Activated T-cell treated with anti-CD3 and anti-CD28 coated beads, Interleukin-2, amount 50 U/mL, for 48 hours (primary cell): ENCODE results near the gene STPG4.
"Not testable (repeated sequence)": the region's sequence is repeated elsewhere in the genome, so short reads cannot be mapped to it uniquely, and the experiment has no call there.

Experiments used
- DNase-seq, 2 experiments: peaks; one replicate each; pipeline ENCODE4 v3.0.0-alpha.2; 2020

Gene STPG4

DNA sequence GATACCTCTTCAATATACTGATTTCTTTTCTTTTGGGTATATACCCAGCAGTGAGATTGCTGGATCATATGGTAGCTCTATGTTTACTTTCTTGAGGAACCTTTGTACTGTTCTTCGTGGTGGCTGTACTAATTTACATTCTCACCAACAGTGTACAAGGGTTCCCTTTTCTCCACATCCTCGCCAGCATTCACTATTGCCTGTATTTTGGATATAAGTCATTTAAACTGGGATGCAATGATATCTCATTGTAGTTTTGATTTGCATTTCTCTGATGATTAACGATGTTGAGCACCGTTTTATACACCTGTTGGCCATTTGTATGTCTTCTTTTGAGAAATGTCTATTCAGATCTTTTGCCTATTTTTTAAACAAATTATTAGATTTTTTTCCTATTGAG lies 30.4 kb downstream of the STPG4 start:
- not testable (repeated sequence) for DNase-seq

DNA sequence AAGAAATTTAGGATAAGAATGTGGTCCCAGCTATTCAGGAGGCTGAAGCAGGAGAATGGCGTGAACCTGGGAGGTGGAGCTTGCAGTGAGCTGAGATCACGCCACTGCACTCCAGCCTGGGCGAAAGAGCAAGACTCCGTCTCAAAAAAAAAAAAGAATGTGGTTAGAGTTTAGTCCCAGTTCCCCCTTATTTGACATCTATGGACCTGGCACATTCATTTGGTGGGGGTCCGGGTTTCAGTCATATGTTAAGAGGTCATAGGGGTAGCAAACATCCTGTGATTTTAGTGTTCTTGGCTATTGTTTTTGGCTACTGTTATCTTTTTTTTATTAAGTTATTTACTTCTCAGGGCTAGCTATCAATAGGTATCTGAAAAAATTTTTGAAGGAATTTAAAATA lies 34.7 kb downstream of the STPG4 start:
- DNase-seq: not testable (repeated sequence)

DNA sequence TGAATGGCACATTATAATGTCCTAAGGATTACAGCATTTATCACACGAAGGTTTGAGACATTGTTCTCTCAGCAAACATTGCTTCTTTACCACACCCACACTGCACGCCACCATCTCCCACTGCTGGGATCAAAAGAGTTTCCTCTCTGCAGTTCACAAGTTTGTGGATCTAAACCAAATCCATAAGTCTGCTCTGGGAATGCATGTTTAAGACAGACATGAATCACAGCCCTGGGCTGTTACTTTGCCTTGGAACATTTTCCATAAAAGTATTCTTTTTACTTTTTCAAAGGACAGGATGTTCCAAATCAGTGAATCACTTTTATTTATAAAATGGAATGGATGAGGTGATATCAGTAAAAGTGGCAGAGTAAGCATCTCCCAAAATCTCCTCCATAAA lies 36.1 kb downstream of the STPG4 start:
- DNase-seq: no peak

DNA sequence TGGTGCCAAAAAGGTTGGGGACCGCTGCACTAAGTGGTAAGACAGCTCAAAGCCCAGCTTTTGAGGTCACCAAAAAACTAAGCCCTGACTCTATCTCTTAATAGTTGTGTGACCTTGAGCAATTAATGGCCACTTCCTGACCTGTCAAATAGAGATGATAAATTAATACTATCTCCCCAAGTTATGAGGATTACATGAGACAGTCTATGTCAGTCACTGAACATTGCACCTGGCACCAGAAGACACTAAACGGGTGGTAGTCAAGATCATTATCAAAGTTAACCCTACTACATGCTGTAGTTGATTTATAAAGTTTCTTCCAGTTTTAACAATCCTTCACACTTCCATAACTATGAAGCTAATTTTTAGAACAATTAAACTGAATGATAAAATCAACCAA lies 36.5 kb downstream of the STPG4 start:
- DNase-seq: no peak

DNA sequence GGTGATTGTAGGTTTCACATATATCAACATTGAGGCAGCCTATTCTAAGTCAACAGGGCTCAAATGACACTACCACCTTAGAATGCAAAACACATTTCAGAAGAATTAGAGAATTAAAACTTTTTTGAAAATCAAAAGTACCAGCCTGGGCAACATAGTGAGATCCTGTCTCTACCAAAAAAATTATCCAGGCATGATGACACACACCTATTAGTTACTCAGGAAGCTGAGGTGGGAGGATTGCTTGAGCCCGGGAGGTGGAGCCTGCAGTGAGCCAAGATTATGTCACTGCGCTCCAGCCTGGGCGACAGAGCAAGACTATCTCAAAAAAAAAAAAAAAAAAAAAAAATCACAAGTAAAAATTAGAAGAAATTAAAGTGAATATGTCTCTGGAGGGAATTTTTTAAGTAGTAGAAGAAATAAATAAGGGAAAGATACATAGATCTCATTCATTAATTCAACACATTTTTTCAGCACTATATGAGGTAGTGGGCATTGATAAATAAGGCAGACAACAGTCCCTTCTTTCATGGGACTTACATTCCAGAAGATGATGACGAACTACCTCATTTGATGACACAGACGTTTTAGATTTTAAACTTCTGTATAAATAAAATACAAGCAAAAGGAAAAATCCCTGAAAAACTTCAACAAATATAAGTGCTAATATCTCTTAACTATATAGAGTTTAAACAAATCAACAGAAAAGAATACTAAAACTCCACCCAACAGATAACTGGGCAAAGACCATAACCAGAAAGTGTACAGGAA lies 42.3 kb downstream of the STPG4 start:
- no peak for DNase-seq

DNA sequence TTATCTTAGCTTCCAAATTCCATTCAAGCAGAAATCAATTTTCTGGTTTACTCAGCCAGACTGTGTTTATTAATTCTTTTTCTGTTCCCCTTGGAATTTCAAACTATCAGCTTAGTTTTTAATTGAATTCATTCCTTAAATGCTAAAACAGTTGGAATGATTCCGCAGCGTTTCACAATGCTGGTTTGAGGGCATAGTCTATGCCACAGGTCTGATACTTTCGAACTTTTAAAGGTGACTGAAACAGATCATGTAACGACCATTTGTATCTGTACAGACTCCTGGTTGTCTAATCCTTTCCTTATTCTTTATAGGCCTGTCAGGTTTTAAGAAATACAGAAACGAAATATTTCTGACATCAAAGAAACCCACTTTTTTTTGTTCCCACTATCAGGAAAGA lies 45.4 kb downstream of the STPG4 start:
- no peak for DNase-seq

DNA sequence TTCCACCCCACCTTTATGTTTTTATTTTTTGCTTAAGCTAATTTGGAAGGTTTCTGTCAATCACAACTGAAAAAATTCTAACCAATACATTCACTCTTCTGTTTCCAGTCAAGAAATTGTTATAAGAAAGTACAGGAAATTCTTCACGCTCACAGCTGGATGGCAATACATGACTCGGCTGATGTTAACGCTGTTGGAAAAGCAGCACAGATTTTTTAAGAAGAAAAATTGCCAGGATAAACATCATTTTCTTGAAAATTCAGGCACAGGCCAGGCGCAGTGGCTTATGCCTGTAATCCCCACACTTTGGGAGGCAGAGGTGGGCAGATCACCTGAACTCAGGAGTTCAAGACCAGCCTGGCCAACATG lies 46.1 kb downstream of the STPG4 start:
- DNase-seq: no peak

DNA sequence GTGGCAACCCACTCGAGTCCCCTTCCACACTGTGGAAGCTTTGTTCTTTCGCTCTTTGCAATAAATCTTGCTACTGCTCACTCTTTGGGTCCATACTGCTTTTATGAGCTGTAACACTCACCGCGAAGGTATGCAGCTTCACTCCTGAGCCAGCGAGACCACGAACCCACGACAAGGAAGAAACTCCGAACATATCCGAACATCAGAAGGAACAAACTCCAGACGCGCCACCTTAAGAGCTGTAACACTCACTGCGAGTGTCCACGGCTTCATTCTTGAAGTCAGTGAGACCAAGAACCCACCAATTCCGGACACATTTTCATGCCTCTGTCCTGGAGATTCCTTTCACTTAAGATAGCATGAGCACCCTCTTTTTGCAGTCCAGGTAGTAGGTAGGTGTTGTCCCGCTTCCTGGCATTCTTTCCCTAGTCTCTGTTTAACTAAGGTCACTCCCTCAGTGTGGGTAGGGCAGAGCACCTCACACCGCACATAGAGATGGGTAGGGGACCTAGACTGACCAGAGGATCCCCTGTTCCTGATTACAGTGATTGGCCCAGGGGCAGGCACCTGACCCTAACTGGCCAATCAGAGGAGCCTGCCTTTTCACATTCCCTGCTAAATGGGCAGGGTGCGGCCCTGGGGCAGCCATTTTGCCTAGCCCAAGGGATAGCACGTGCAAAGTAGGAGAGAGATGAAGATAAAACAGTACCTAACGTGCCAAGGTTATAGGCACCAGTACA lies 46.7 kb downstream of the STPG4 start:
- not testable (repeated sequence) for DNase-seq

DNA sequence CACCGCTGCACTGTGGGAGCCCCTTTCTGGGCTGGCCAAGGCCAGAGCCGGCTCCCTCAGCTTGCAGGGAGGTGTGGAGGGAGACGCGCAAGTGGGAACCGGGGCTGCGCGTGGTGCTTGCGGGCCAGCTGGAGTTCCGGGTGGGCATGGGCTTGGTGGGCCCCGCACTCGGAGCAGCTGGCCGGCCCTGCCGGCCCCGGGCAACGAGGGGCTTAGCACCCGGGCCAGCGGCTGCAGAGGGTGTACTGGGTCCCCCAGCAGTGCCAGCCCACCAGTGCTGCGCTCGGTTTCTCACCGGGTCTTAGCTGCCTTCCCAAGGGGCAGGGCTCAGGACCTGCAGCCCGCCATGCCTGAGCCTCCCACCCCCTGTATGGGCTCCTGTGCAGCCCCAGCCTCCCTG lies 47.9 kb downstream of the STPG4 start:
- not testable (repeated sequence) for DNase-seq

DNA sequence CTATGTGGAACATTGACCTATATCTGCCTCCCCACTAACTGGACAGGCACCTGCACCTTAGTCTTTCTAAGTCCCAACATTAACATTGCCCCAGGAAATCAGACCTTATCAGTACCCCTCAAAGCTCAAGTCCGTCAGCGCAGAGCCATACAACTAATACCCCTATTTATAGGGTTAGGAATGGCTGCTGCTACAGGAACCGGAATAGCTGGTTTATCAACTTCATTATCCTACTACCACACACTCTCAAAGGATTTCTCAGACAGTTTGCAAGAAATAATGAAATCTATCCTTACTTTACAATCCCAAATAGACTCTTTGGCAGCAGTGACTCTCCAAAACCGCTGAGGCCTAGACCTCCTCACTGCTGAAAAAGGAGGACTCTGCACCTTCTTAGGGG lies 48.9 kb downstream of the STPG4 start:
- DNase-seq: not testable (repeated sequence)

DNA sequence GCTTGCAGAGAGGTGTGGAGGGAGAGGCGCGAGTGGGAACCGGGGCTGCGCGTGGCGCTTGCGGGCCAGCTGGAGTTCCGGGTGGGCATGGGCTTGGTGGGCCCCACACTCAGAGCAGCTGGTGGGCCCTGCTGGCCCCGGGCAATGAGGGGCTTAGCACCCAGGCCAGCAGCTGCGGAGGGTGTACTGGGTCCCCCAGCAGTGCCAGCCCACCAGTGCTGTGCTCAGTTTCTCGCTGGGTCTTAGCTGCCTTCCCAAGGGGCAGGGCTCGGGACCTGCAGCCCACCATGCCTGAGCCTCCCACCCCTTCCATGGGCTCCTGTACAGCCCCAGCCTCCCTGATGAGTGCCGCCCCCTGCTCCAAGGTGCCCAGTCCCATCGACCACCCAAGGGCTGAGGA lies 55.4 kb downstream of the STPG4 start:
- DNase-seq: not testable (repeated sequence)

DNA sequence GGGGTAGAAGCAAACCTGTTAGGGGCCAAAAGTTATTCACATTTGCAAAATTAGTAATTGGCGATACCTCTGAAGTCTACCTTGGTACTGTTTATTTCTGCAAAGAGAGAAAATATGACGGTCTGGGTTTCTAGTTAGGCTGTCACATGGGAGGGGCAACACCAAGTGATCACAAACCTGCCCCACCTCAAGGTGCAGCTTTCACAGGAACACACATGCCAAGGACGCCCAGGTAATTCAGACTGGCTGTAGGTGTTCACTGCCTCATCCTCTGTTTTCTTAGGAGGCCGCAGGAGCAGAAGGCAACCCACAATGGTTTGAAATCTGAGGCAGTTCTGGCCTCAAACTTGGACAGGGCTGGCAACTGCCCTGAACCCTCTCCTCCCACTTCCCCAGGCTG lies 56.2 kb downstream of the STPG4 start:
- DNase-seq: no peak

DNA sequence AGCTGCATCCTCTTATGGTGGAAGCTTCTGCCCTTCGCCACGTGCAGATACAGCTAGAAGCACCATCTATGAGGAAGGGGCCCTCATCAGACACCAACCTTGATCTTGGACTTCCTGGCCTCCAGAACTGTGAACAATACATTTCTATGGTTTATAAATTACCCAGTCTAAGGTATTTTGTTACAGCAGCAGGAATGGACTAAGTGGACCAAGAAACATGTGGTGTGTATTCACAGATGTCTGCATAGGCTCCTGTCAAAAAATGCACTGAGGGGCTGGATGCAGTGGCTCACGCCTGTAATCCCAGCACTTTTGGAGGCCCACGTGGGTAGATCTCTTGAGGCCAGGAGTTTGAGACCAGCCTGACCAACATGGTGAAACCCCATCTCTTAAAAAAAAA lies 57.5 kb downstream of the STPG4 start:
- no peak for DNase-seq

DNA sequence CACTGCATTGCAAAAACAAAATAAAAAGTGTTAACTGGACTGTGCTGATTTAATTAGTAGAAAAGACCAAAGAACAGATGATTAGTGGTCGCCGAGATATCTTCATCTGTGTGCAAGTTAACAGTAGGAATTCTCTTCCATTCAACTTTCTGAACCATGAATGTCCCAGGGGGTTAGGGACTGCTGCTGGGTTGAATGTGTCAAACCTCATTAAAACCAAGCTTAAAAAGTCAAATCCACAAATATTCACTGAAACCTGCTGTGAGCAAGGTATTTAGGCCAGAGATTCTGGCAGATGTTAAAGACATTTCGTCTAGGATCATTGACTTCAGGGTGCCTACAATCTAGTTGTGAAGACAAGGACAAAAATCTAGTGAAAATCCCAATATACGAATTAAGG lies 58.7 kb downstream of the STPG4 start:
- no peak for DNase-seq

DNA sequence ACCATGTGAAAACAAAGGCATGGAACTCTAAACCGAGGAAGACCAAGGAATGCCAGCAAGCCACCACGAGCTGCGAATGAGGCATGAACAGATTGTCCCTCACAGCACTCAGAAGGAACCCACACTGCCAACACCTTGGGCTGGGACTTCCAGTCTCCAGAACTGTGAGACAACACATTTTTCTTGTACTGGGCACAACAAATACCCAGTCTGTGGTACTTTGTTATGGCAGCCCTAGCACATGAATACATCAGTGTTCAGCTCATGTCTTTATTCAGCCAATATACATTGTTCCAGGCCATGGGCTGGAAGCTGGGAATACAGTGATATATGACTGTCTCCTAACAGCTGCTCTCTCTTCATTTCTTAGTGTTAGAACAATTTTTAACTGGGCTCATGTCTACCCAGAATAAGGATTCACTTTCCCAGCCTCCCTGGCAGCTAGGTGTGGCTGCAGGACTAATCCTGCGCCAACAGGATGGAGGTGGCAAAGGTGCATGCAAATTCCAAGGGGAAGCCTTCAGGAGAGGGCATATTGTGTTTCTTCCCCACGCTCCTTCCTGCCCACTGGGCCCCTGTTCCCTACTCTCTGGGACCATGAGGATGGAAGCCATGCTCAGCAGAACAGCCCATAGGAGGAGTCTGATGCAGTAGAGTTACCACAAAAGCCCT lies 59.6 kb downstream of the STPG4 start:
- DNase-seq: no peak

DNA sequence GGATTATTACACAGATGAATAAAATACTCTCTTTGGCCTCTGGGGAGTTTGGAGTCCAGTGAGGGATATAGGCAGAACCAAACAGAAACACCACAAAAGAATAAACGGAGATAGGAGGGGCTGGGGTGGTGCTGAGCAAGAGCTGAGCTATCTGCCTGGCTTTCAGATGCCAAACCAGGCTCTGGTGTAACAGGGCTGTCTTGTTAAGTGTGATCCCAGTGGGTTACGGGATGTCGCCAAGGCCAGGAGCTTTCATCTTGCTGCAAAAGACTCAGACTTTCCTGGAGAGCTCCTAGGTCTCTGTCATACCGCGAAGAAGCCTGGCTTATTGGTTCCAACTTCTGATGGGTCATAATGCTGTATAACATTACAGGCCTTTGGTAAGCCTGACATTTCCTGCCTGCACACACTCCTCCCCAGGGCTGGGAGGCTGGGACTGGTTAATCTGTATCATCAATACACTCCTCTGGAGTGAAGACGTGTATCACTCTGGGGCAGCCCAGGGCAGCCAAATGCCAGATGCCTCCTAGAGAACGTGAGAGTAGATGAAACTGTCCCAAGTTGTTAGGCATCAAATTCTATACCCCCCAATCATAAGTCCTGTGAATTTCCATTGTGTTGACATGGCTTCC lies 60.5 kb downstream of the STPG4 start:
- DNase-seq: no peak

DNA sequence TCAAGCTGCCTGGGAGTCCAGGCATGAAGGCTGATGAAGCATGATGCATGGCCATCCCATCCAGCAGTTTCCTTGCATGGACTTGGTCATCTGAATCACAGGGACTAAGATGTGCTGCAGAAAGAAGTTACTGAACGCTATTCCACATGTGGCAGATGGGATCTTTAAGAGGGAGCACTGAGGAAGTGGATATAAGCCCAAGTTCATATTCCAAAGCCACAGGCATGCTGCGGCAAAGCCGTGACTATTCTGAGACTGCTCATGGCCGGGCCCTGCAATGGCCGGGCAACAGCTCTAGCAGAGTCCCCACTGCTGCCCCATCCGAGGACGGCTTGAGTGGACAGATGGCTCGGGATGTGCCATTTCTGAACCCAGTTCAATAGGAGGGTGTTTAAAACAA lies 61.5 kb downstream of the STPG4 start:
- no peak for DNase-seq

DNA sequence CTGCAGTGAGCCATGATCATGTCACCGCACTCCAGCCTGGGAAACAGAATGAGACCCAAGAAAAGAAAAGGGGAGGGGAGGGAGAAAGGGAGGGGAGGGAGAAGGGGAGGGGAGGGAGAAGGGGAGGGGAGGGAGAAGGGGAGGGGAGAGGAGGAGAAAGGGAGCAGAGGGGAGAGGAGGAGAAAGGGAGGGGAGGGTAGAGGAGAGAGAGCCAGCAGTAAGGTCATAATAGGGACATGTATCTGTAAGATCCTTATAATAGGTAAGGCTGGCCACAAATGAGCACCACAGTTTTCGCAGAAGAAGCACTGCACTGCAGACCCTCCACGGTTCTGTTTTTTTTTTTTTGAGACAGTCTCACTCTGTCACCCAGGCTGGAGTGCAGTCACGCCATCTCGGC lies 62.6 kb downstream of the STPG4 start:
- no peak for DNase-seq

DNA sequence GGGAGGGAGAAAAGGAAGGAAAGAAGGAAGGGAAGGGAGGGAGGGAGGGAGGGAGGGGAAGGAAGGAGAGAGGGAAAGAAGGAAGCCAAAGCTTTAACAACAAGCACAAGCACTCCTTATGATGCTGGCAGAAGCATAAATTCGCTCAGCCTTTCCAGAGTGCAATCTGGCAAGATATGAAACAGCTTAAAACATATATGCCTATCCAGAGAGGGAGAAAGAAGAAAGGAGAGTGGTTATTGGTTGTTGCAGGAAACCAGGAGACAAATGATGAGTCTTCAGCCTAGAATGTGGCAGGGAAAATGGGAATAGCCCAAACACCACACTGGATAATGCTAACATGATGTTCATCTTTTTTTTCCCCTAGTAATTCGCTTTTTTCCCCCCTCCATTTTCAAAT lies 64.0 kb downstream of the STPG4 start:
- DNase-seq: no peak

DNA sequence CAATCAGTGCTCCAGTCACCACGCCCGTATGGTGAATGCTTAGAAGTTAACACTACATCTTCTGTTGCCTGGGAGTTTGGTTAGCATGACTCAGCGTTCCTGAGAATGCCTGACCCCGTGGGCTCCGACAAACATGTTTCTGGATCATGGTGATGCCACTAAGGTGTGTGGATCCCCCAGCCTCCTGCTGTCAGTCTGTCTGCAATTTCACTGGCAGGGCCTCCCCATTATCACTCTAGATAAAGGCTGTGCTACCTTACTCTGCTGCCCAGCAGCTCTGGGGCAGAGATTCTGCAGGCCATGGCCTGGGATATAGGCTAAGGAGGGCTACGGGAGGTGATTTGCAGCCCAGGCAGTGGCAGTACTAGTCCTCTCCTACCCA lies 66.0 kb downstream of the STPG4 start:
- DNase-seq: no peak

DNA sequence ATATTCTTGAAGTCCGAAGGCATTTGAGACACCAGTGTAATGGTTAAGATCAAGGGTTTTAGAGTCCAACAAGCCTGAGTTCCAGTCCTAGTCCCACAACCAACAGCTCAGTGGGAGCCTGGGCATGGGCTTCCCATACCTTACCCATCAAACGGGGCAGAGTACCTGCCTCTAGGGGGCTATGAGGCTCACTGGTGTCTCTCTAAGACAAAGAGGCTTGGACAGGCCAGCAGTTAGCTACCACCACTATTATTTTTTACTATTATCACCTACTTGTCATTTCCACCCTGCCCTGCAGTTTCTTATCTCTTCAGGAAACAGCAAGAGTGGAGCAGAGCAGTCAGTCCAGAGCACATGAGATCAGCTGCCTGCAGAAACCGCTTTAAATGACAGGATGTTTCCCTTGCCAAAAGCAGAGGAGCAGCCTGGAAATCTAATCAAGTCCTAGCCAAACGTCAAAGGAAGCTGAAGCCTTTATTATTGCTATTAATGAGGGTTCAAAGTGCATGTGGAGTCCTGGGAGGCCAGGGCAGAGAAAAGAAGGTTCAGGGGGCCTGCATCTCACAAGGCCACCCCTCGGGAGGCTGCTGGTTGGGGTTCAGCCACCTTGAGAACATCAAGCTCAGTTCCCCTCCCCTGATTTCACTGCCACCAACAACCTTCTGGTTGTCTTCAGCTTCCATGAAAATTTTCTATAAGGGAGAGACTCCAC lies 66.6 kb downstream of the STPG4 start:
- DNase-seq: no peak

DNA sequence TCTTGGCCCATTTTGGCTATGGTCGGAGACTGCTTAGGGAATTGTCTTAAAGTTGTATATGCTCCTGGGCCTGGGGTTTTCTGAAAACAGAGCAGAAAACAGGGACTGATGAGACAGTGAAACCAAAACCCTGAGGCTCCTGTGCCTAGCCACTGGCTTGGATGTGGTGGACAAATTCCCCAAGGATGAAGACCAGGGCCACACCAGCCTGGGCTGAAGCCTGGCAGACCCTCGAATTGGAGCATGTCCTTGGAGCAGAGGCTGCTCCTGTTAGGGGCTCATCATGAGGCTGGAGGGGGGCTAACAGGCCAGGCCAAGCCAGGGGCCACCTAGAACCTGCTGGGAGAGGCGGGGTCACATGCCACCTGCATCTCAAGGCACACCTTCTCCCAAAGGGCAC lies 68.1 kb downstream of the STPG4 start:
- DNase-seq: no peak

DNA sequence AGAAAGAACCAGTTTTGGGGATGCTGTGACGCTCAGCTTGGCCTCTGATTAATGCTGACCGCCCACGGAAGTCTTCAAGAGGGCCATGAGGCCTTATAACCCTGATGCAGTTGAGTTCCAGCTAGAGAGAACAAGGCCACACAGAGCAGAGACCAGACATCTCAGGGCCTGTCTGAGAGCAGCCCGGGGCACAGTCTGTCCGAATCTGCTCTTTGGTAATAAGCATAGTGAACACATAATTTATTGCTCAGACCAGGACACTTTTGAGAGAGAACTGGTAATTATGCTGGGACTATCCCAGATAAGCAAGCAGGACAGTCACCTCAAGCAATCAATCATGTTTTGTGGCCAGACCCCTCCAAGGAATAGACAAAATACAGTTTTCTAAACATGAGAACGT lies 68.5 kb downstream of the STPG4 start:
- no peak for DNase-seq
